DOHH2 (cell line): Measurements from ENCODE around the gene MRPL3.

Experiments
- CTCF ChIP-seq: fragments of 200-600 bp; sonication (generic); IDR thresholded peaks from one replicate; pipeline ENCODE4 v1.5.1; 2014; ENCODE audit warnings: antibody characterized with exemption, mild to moderate bottlenecking, low read depth, low read length; ENCODE audit not compliant: poor library complexity, severe bottlenecking
- EZH2phosphoT487 ChIP-seq: fragments of 200-600 bp; sonication (generic); IDR thresholded peaks from 2 replicates; pipeline ENCODE4 v1.6.1; 2017; ENCODE audit warnings: borderline replicate concordance, mild to moderate bottlenecking, antibody characterized with exemption, low read length, moderate library complexity, mixed read lengths

GRCh38 chr3:131457220-131457619 lies 45.6 kb downstream of the MRPL3 start:
- no peak for TF ChIP-seq CTCF
- no peak for TF ChIP-seq EZH2phosphoT487
